Head of caudate nucleus (tissue), 42 donors: ENCODE measurements around the gene PRDM15.
A peak's percentile ranks its signal among the peaks of the same experiment; 100 is the strongest.

ENCODE experiments used
- DNase-seq, 42 donors: peaks; one replicate each; pipeline versions ENCODE4 v3.0.0 to v3.0.0-alpha.2; 2020 to 2021; ENCODE audit warnings: mixed read lengths in 7 of 42
- intact Hi-C: fragments of 100-400 bp; cut with DNase I; formaldehyde crosslinking; loops from one replicate; pipeline ENCODE4 v1.15.0; 2022

PRDM15 gene

GRCh38 chr21:41871293-41872030, 7.7 kb downstream of the PRDM15 start:
- intact Hi-C loops: no loop called here
- no peak for DNase-seq

GRCh38 chr21:41869771-41870170, 9.4 kb downstream of the PRDM15 start:
- intact Hi-C loops: no loop called here
- DNase-seq: no peak

DNA sequence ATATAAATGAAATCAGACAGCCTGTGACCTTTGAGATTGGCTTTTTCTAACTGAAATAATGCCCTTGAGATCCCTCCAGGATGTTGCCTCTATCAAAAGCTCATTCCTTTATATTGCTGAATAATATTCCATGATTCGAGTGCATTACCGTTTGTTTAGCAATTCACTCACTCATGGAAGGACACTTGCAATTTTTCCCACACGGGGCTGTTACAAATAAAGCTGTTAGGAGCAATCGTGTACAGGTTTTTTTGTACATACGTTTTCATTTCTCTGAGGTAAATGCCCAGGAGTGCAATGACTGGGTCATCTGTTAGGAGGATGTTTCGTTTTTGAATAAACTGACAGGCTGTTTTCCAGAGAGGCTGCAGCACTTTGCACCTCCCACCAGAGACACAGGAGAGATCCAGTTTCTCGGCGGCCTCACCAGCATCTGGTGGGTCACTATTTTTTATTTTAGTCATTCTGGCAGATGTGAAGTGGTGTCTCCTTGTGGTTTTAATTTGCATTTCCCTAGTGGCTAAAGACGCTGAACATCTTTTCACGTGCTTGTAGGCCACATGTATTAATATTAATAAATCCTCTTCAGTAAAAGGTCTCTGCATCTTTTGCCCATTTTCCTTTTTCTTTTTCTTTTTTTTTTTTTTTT, 11.0 kb downstream of the PRDM15 start:
- intact Hi-C loops: no loop called here
- DNase-seq: no peak

DNA sequence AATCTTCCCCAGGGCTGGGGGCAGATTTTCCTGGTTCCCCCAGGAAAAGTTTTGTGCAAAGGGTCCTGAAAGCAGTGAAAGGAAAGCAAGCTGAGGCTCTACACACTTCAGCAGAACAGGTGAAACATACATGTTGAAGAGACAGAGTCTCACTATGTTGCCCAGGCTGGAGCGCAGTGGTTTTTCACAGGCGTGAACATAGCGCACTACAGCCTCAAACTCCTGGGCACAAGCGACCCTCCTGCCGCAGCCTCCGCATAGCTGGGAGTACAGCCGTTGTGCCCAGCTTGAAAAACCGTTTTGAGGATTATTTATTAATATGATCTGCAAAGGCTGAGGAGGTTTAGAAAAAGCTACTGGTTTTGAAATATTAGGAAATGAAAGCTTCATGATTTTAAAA, 11.8 kb downstream of the PRDM15 start:
- no peak for DNase-seq
- intact Hi-C loops: no loop called here

DNA sequence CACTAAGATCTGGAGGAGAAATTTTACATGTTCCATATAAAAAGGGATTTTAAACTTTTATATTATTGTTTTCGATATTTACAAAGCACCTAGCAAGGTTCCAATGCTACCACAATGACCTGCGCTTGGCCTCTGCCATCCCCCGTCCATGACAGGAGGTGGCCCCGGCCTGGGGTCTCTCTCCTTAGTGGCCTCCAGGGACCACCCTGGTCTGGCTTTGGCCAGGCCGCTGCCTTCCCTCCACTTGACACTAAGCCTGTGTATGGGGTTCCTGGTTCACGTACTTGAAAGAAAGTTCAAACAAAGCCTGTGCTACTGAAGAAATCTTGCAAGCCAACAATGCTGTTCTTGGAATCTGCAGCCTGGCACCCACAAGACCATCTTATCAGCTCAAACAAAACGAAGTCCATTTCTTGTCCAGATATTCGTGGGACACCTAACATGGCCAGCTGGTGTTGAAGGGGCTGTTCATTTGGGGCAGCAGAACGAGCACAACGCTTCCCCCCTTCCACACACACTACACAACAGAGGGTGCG, 12.8 kb downstream of the PRDM15 start:
- intact Hi-C loops: no loop called here
- DNase-seq: no peak

DNA sequence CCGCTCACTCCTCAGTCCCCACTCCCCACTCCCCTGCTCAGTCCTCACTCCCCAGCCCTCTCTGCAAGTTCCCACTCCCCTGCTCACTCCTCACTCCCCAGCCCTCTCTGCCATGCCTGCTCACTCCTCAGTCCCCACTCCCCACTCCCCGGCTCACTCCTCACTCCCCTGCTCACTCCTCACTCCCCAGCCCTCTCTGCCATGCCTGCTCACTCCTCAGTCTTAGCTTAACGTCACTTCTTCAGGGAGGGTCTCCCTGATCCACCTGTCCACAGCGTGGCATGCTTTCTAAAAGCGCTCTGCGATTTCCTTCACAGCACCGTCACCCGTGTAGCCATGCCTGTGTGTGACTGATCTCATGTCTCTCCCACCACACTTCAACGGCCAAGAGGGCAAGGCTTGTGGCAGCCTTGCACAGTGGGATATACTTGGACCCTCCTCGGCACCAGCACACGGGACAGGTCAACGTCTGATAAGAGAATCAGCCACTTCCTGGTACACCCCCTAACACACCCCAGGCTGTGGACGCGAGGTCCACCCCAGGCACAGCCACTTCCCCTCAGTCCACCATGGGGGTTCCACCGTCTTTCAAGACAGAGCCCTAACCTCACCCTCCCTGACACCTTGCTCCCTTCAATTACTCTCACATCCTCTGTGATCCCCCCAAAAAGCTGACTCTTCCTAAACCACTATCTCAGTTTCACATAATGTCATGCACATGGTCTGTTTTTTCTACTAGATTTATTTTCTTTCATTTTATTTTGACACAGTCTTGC, 14.0 kb downstream of the PRDM15 start:
- DNase-seq: peak in 1 of 42 donors; percentile 34
- intact Hi-C loops: no loop called here

GRCh38 chr21:41864311-41865001, 14.7 kb downstream of the PRDM15 start:
- DNase-seq: peak in 1 of 42 donors; percentile 4
- intact Hi-C loops: no loop called here

GRCh38 chr21:41863439-41863740, 15.8 kb downstream of the PRDM15 start:
- intact Hi-C loops: no loop called here

DNA sequence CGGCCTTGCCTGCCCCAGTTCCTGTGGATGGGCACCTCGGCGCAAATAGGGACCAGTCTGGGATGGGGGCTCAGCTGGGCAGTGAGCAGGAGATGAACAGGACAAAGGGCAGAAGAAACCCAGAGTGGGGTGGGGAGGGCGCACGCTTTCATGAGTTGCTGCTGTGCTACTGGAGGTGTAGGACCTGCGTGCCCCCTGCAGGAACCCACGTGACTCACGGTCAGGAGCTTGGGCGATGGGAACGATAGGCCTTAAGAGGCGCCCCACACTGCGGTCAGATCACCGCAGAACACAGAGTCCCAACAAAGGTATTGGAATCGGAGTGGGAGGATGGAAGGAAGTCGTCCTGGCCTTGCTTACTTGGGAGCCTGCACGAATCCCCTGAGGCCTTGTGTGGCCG, 17.2 kb downstream of the PRDM15 start:
- intact Hi-C loops: no loop called here
- DNase-seq: peak in 1 of 42 donors; percentile 28

More at GRCh38 chr21:41863439-41863740, 15.8 kb downstream of the PRDM15 start:
- DNase-seq: no peak

DNA sequence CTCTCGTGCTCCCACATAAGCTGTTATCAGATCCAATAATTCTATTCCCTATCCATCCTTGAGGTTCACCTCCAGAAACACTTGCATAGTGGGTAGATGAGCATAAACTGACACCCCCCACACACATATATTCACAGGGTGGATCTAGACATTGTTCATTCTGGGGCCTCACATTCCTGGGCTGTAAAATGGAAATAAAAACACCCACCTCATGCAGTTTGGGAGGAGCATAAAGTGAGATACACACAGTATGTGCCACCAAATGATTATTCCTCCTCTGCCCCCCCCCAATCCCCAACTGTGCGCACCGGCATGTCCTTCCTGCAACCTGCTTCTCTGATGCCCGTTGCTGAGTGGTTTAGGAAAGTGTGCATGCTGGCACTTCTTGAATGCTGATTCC, 17.9 kb downstream of the PRDM15 start:
- peak in 1 of 42 donors; percentile 31 for DNase-seq
- intact Hi-C loops: no loop called here

GRCh38 chr21:41859297-41859980, 19.7 kb downstream of the PRDM15 start:
- DNase-seq: peak in 1 of 42 donors; percentile 21
- intact Hi-C loops: no loop called here

GRCh38 chr21:41858466-41859296, 20.5 kb downstream of the PRDM15 start:
- intact Hi-C loops: no loop called here
- DNase-seq: peak in 2 of 42 donors; percentile 12 to 18

DNA sequence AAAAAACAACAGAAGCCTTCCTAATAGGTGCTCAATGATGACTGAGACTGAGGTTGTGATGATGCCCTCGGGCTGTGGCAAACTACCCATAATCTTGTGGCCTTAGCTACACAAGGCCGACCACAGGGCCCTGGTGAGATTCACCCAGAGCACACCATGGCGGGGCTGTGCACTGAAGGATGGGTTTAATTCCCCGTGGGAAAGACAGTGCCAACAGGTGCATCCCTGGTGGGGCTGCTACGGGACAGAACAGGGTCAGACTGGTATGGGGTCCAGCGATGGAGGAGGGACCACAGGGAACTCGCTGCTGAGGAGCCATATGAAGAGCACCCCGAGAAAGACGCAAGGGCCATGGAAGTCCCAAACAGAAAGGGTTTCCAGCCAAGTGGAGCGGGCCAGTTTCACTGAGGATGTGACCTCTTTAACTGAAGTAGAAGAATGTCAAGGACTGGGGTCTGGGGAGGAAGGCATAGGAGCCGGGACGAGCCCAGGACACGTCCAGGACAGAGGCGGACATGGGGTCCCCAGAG, 21.3 kb downstream of the PRDM15 start:
- DNase-seq: peak in 2 of 42 donors; percentile 12 to 13
- intact Hi-C loops: no loop called here

DNA sequence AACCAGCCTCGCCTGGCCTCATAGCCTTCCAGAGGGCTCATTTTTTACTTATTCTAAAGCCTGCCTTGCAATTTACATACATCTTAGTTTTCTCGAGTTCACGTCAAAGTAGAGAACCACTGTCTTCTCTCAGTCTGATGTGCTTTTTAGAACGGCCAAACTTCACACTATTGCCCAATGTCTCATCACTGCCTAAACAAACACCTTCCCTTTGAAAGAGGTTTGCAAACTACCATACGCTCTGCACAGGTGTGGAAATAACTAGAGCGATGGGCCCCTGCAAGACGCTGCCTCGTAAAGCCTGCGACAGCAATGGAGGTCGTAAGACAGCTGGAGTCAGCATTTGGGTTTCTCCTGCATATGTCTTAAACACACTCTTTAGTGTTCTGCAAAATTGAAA, 22.6 kb downstream of the PRDM15 start:
- DNase-seq: peak in 1 of 42 donors; percentile 2
- intact Hi-C loops: no loop called here

DNA sequence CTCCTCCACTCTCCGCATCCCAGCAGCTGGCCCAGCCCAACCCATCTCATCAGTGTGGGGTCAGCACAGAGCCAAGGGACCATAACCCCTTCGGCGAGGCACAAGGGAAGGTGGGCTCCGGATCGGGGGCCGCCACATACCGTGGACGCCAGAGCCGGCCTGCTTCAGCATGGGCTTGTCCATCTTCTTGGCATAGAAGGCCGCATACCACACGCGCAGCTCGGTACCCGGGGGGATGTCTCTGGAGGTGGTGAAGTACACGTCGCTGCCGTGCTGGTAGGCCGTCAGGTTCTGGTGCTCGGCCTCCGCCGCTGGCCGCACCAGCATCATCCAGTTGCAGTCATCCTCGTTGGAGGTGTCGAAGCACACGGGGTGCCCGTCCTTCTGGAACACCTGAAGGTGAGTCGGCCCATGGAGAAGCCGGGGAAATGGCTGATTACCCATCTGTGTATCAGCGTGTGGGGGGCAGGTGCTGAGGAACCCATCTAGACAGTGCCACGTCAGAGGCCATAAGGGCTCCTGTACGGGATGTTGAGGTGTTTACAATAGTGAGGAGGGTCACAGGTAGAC, 24.6 kb downstream of the PRDM15 start:
- DNase-seq: peak in 1 of 42 donors; percentile 1
- intact Hi-C loops: no loop called here

DNA sequence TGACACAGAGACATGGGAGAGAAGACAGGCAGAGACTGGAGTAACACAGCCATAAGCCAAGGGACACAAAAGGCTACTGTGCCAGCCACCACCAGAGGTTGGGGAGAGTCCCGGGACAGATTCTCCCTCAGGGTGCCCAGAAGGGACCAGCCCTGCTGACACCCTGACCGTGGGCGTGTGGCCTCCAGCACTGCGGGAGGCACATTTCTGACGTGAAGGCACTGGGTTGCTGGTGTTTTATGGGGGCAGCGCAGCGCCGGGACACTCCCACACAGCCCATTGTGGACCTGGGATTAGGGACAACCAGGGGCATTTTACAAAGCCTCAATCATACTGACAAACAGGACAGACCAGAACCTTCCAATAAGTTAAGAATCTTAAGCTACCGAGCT, 26.2 kb downstream of the PRDM15 start:
- no peak for DNase-seq
- intact Hi-C loops: no loop called here

DNA sequence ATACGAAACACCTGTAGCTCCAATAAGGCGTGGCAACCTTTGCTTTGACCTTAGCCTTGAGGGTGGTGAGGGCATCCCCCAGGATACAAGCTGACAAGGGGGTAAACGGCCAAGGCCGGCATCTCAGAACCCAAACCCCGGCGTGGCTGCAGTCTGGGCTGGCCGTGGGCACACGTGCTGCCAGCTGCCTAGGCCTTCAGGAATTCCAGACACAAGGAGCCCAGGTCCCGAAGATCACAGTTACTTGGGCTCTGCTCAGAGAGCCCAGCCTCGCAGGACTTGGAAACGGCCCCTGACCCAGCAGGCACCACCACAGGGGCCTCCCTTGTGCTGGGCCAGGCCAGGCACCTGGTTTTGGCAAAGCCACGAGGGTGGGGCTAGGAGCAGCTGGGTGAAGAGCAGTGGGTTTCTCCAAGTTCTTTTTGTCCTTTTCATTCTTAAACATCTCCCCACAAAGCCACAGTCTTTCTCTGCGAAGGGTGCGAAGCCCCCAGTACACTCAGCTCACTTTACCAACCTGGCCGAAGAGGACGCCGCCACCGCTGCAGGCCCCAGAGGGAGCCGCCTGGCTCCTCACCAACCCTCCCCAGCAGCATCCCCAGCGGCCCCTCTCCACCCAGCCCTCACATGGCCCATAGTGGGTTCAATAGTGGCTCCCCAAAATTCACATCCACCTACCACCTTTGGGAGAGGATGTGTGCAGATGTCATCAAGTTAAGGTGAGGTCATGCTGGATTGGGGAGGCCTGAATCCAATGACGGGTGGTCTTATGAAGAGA, 26.8 kb downstream of the PRDM15 start:
- intact Hi-C loops: no loop called here
- DNase-seq: no peak
